HCT116 (cell line): Measurements from ENCODE around the gene NLRP6. TPM values are rescaled to one million over a fixed set of nuclear protein-coding genes. Genes with fewer than 3 reads are reported as not detected.
"Not testable (repeated sequence)": the region's sequence is repeated elsewhere in the genome, so short reads cannot be mapped to it uniquely, and the experiment has no call there.

ENCODE experiments used
- ATAC-seq: fragments of 200-7000 bp; cut with Tn5 transposase; 2 replicates; pipeline ENCODE4 v1.9.1; 2020; ENCODE audit warnings: mild to moderate bottlenecking, moderate library complexity
- BruUV-seq: library from RNA; stranded (reverse); fragments of 400-500 nt; replicated peaks from 2 replicates; lab custom pipeline; 2021; lab: Mats Ljungman, UMichigan
- CTCF ChIA-PET: fragments of 300-600 bp; sonication (Branson Sonifier 250); formaldehyde crosslinking; loops from one replicate; lab custom pipeline; 2021; ENCODE audit warnings: antibody characterized with exemption; lab: Charles Lee
- POLR2A ChIA-PET: fragments of 300-600, 350-600 bp; sonication (Branson Sonifier 250); formaldehyde crosslinking; loops from one replicate; lab custom pipeline; 2021; ENCODE audit warnings: antibody characterized with exemption; lab: Charles Lee
- RAD21 ChIA-PET, 2 experiments: fragments of 300-600 bp; sonication (Branson Sonifier 250); formaldehyde crosslinking; loops; one replicate each; lab custom pipeline; 2023; ENCODE audit warnings: low total read pairs in 2 of 2; ENCODE audit not compliant: uncharacterized antibody in 2 of 2, unreplicated experiment in 2 of 2, low non-redundant PET in 1 of 2; lab: Charles Lee
- DNase-seq: peaks from one replicate; pipeline ENCODE4 v3.0.0-alpha.2; 2010; ENCODE audit warnings: low read depth, low spot score
- H2AFZ ChIP-seq: fragments of 200-600 bp; shearing (Covaris generic), sonication (generic); 2 replicates; pipeline ENCODE4 v1.6.1; 2017; ENCODE audit warnings: low read depth, mixed run types, mixed read lengths, antibody characterized with exemption, low read length; ENCODE audit not compliant: poor library complexity, severe bottlenecking
- H3K27ac ChIP-seq: 2 replicates; pipeline ENCODE4 v1.5.1; 2012; ENCODE audit warnings: low read depth, low read length
- H3K27me3 ChIP-seq: fragments of 200-600 bp; sonication (generic); 2 replicates; pipeline ENCODE4 v1.6.1; 2016; ENCODE audit warnings: mixed run types, low read length, mixed read lengths; ENCODE audit not compliant: insufficient read depth
- H3K36me3 ChIP-seq, 2 experiments: fragments of 200-500 bp in 1 of 2; fragments of 200-600 bp in 1 of 2; sonication (Bioruptor generic) in 1 of 2; sonication (generic) in 1 of 2; 2 replicates each; pipeline versions ENCODE4 v1.5.1 to v1.6.1; 2014 to 2016; ENCODE audit warnings: low read length in 2 of 2, inconsistent platforms in 1 of 2, mixed read lengths in 1 of 2, mixed run types in 1 of 2; ENCODE audit not compliant: insufficient read depth in 2 of 2, control insufficient read depth in 1 of 2
- H3K4me1 ChIP-seq, 2 experiments: fragments of 200-600 bp in 1 of 2; sonication (generic) in 1 of 2; 2 replicates each; pipeline versions ENCODE4 v1.5.1 to v1.6.1; 2012 to 2017; ENCODE audit warnings: low read length in 2 of 2, inconsistent platforms in 1 of 2, mild to moderate bottlenecking in 1 of 2, mixed read lengths in 1 of 2, mixed run types in 1 of 2, moderate library complexity in 1 of 2; ENCODE audit not compliant: insufficient read depth in 2 of 2, control insufficient read depth in 1 of 2
- H3K4me2 ChIP-seq: fragments of 200-600 bp; sonication (generic); 2 replicates; pipeline ENCODE4 v1.6.1; 2017; ENCODE audit warnings: mixed run types, low read length, mixed read lengths
- H3K4me3 ChIP-seq, 2 experiments: fragments of 200-600 bp in 1 of 2; sonication (generic) in 1 of 2; replicated peaks in 1 of 2; 2 replicates each; pipeline ENCODE4 v1.5.1; 2011 to 2016; ENCODE audit warnings: low read length in 2 of 2, control low read depth in 1 of 2, low read depth in 1 of 2, mild to moderate bottlenecking in 1 of 2, mixed read lengths in 1 of 2, mixed run types in 1 of 2
- H3K79me2 ChIP-seq: fragments of 200-600 bp; sonication (generic); 2 replicates; pipeline ENCODE4 v1.6.1; 2017; ENCODE audit warnings: mild to moderate bottlenecking, mixed run types, low read length, moderate library complexity, mixed read lengths; ENCODE audit not compliant: insufficient read depth
- H3K9ac ChIP-seq: fragments of 200-600 bp; sonication (generic); 2 replicates; pipeline ENCODE4 v1.6.1; 2016; ENCODE audit warnings: low read length, mixed read lengths
- H3K9me2 ChIP-seq: fragments of 200-600 bp; sonication (generic), shearing (Covaris generic); 2 replicates; pipeline ENCODE4 v1.6.1; 2017; ENCODE audit warnings: mixed run types, mild to moderate bottlenecking, moderate library complexity; ENCODE audit not compliant: insufficient read depth
- H3K9me3 ChIP-seq, 2 experiments: fragments of 200-500 bp in 1 of 2; fragments of 200-600 bp in 1 of 2; sonication (Bioruptor generic) in 1 of 2; sonication (generic) in 1 of 2; 2 replicates each; pipeline ENCODE4 v1.6.1; 2014 to 2017; ENCODE audit warnings: low read length in 2 of 2, mixed read lengths in 2 of 2, inconsistent platforms in 1 of 2, low read depth in 1 of 2, mild to moderate bottlenecking in 1 of 2, mixed run types in 1 of 2, moderate library complexity in 1 of 2; ENCODE audit not compliant: control insufficient read depth in 1 of 2, insufficient read depth in 1 of 2
- H4K20me1 ChIP-seq: fragments of 200-600 bp; sonication (generic), shearing (Covaris generic); 2 replicates; pipeline ENCODE4 v1.6.1; 2017; ENCODE audit warnings: mixed run types, mild to moderate bottlenecking, moderate library complexity; ENCODE audit not compliant: insufficient read depth
- JUND ChIP-seq: IDR thresholded peaks from 2 replicates; pipeline ENCODE4 v1.6.1; 2012
- RAD21 ChIP-seq: IDR thresholded peaks from 2 replicates; pipeline ENCODE4 v1.6.1; 2012; ENCODE audit warnings: low read depth, mild to moderate bottlenecking
- SRF ChIP-seq: IDR thresholded peaks from 2 replicates; pipeline ENCODE4 v1.6.1; 2012; ENCODE audit warnings: low read depth
- intact Hi-C: fragments of 100-400 bp; cut with micrococcal nuclease; formaldehyde crosslinking; loops from 2 replicates; pipeline ENCODE4 v1.10.0; 2022
- total RNA-seq: library from RNA; stranded (reverse); gene quantifications from one replicate; pipeline ENCODE4 v1.2.1, GENCODE V29; 2021; ENCODE audit not compliant: unreplicated experiment
- TF ChIP-seq, protein P1 (sequence below): IDR thresholded peaks from 2 replicates; pipeline ENCODE4 v1.6.1; 2012

The NLRP6 gene
- total RNA-seq, 1 experiment from 2014 or later: not detected

DNA sequence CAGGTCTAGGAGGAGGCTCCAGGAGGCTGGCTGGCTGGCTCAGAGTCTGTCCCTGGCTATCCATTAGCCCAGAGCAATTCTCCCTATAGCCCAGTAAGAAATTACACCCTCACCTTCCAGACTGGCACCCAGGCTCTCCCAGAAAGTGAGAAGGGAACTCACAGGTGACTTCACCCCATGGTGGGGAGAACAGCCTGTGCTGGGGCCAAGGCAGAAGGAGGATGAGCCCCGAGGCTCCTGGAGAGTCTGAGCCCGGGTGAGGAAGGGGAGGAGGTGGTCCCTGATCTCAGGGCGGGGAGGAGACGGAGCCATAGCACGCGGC, 36.3 kb downstream of the NLRP6 start:
- H3K9me3 ChIP-seq, H3K27me3 ChIP-seq, H3K79me2 ChIP-seq, H3K9me2 ChIP-seq, H3K36me3 ChIP-seq, H3K4me3 ChIP-seq, H3K9ac ChIP-seq, H3K4me2 ChIP-seq, H4K20me1 ChIP-seq, H2AFZ ChIP-seq, CTCF ChIA-PET, DNase-seq, ATAC-seq, RAD21 ChIA-PET, BruUV-seq, H3K27ac ChIP-seq, intact Hi-C loops: not testable (repeated sequence)
- H3K4me1 ChIP-seq: peaks cover 16 to 17% of the 10 kb centered on the region in 2 experiments
- POLR2A ChIA-PET: interaction anchor here (0.6 kb wide), 1 partner anchor 29 kb away, joined by 3 read pairs; no protein-coding TSS in a partner anchor

DNA sequence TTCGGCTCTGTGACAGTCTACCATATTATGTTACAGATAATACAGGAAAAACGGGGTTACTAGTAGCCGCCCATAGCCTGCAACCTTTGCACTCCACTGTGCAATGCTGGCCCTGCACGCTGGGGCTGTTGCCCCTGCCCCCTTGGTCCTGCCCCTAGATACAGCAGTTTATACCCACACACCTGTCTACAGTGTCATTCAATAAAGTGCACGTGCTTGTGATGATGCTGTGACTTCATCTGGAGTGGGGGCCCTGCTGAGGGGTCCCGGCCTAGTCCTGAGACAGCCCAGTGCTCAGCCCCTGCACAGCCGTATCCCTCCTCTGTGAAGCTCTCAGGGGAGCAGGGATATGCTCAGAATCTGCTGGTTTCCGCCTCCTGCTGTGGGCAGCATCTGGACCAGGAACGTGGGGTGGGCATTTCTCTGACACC, 36.9 kb downstream of the NLRP6 start:
- TF ChIP-seq, protein P1, sequence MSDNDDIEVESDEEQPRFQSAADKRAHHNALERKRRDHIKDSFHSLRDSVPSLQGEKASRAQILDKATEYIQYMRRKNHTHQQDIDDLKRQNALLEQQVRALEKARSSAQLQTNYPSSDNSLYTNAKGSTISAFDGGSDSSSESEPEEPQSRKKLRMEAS: no peak
- TF ChIP-seq JUND: no peak
- TF ChIP-seq SRF: no peak
- TF ChIP-seq RAD21: no peak
- no peak for DNase-seq
- H3K9me3 ChIP-seq: no peaks in the 10 kb centered on the region
- H3K27ac ChIP-seq: no peak overlapping the region
- H3K27me3 ChIP-seq: no peaks in the 10 kb centered on the region
- no peak overlapping the region for H3K4me2 ChIP-seq
- no peak overlapping the region for H3K4me3 ChIP-seq
- ChIA-PET RAD21 (no interaction called here), POLR2A (no interaction called here), CTCF (no interaction called here)
- H3K36me3 ChIP-seq: no peaks in the 10 kb centered on the region
- H3K9me2 ChIP-seq: no peaks in the 10 kb centered on the region
- H3K4me1 ChIP-seq: peaks cover 10 to 12% of the 10 kb centered on the region in 2 experiments
- H2AFZ ChIP-seq: no peak overlapping the region
- peaks cover 6% of the 10 kb centered on the region for H3K79me2 ChIP-seq
- intact Hi-C loops: no loop called here
- no peaks in the 10 kb centered on the region for H4K20me1 ChIP-seq
- H3K9ac ChIP-seq: no peak overlapping the region
- no TSS peak for BruUV-seq
- no peak for ATAC-seq
